Mesenchymal stem cell (in vitro differentiated cells and primary cell): ENCODE results near the gene PCGF1.

Experiments used
- DNase-seq: peaks from one replicate; pipeline ENCODE4 v3.0.0-alpha.2; 2013
- H2AFZ ChIP-seq: one replicate; pipeline ENCODE4 v1.6.1; 2013; ENCODE audit warnings: low read depth, mild to moderate bottlenecking, control low read depth, inconsistent platforms, low read length, moderate library complexity
- H2AK5ac ChIP-seq: 2 replicates; pipeline ENCODE4 v1.6.1; 2013; ENCODE audit warnings: low read length, moderate library complexity, mild to moderate bottlenecking, inconsistent platforms; ENCODE audit not compliant: severe bottlenecking
- H2BK120ac ChIP-seq: one replicate; pipeline ENCODE4 v1.6.1; 2013; ENCODE audit warnings: low read depth, mild to moderate bottlenecking, inconsistent platforms, low read length, moderate library complexity
- H2BK12ac ChIP-seq, 2 experiments: one replicate each; pipeline ENCODE4 v1.6.1; 2013; ENCODE audit warnings: inconsistent platforms in 2 of 2, low read length in 2 of 2, mild to moderate bottlenecking in 2 of 2, moderate library complexity in 2 of 2, control low read depth in 1 of 2
- H2BK15ac ChIP-seq: one replicate; pipeline ENCODE4 v1.6.1; 2013; ENCODE audit warnings: mild to moderate bottlenecking, low read depth, inconsistent platforms; ENCODE audit not compliant: poor library complexity, severe bottlenecking
- H2BK5ac ChIP-seq: 2 replicates; pipeline ENCODE4 v1.6.1; 2013; ENCODE audit warnings: low read depth, mild to moderate bottlenecking, low read length, control low read depth, inconsistent platforms; ENCODE audit not compliant: poor library complexity, severe bottlenecking
- H3K14ac ChIP-seq, 2 experiments: one replicate each; pipeline ENCODE4 v1.6.1; 2013; ENCODE audit warnings: inconsistent platforms in 2 of 2, low read length in 2 of 2, control low read depth in 1 of 2, mild to moderate bottlenecking in 1 of 2, moderate library complexity in 1 of 2
- H3K18ac ChIP-seq, 2 experiments: one replicate each; pipeline ENCODE4 v1.6.1; 2013; ENCODE audit warnings: inconsistent platforms in 2 of 2, low read length in 2 of 2, control low read depth in 1 of 2, low read depth in 1 of 2, mild to moderate bottlenecking in 1 of 2
- H3K23ac ChIP-seq, 2 experiments: one replicate each; pipeline ENCODE4 v1.6.1; 2013; ENCODE audit warnings: inconsistent platforms in 2 of 2, low read length in 2 of 2, mild to moderate bottlenecking in 2 of 2, moderate library complexity in 2 of 2, control low read depth in 1 of 2
- H3K27ac ChIP-seq: 2 replicates; pipeline ENCODE4 v1.5.1; 2013; ENCODE audit warnings: mild to moderate bottlenecking, moderate library complexity, low read length, control low read depth, inconsistent platforms; ENCODE audit not compliant: poor library complexity, severe bottlenecking
- H3K27me3 ChIP-seq, 2 experiments: 2 replicates each; pipeline versions ENCODE4 v1.6.1 to v1.7.0; 2013; ENCODE audit warnings: low read length in 2 of 2, mild to moderate bottlenecking in 2 of 2, moderate library complexity in 2 of 2, control low read depth in 1 of 2, inconsistent platforms in 1 of 2; ENCODE audit not compliant: control insufficient read depth in 1 of 2, insufficient read depth in 1 of 2
- H3K36me3 ChIP-seq, 2 experiments: 2 replicates each; pipeline versions ENCODE4 v1.6.1 to v1.7.0; 2013; ENCODE audit warnings: low read length in 2 of 2, control low read depth in 1 of 2, inconsistent platforms in 1 of 2, low read depth in 1 of 2, mild to moderate bottlenecking in 1 of 2; ENCODE audit not compliant: insufficient read depth in 2 of 2, control insufficient read depth in 1 of 2
- H3K4ac ChIP-seq, 2 experiments: one replicate each; pipeline ENCODE4 v1.6.1; 2013; ENCODE audit warnings: inconsistent platforms in 2 of 2, low read length in 2 of 2, mild to moderate bottlenecking in 2 of 2, moderate library complexity in 2 of 2, control low read depth in 1 of 2, low read depth in 1 of 2
- H3K4me1 ChIP-seq: 2 replicates; pipeline ENCODE4 v1.6.1; 2013; ENCODE audit warnings: low read depth, low read length, control low read depth; ENCODE audit not compliant: control insufficient read depth, insufficient read depth
- H3K4me2 ChIP-seq: 2 replicates; pipeline ENCODE4 v1.6.1; 2013; ENCODE audit warnings: low read length, mild to moderate bottlenecking, inconsistent platforms; ENCODE audit not compliant: poor library complexity, severe bottlenecking
- H3K4me3 ChIP-seq, 2 experiments: 2 replicates each; pipeline versions ENCODE4 v1.5.1 to v1.7.0; 2013; ENCODE audit warnings: low read length in 2 of 2, mild to moderate bottlenecking in 2 of 2, control low read depth in 1 of 2, low read depth in 1 of 2; ENCODE audit not compliant: insufficient read depth in 1 of 2
- H3K79me1 ChIP-seq: replicated peaks from 2 replicates; pipeline ENCODE4 v1.6.1; 2013; ENCODE audit warnings: mild to moderate bottlenecking, control low read depth, low read length, inconsistent platforms; ENCODE audit not compliant: poor library complexity, severe bottlenecking
- H3K9ac ChIP-seq: 2 replicates; pipeline ENCODE4 v1.7.0; 2013; ENCODE audit warnings: mild to moderate bottlenecking, low read length, moderate library complexity
- H3K9me3 ChIP-seq: 2 replicates; pipeline ENCODE4 v1.7.0; 2013; ENCODE audit warnings: mild to moderate bottlenecking, low read length; ENCODE audit not compliant: control insufficient read depth
- H4K8ac ChIP-seq: one replicate; pipeline ENCODE4 v1.6.1; 2013; ENCODE audit warnings: inconsistent platforms, mild to moderate bottlenecking, low read length, moderate library complexity
- H4K91ac ChIP-seq: one replicate; pipeline ENCODE4 v1.6.1; 2013; ENCODE audit warnings: mild to moderate bottlenecking, low read length, inconsistent platforms
- WGBS: methylation state at CpG from one replicate; pipeline ENCODE4 v1.1.7; 2013; ENCODE audit warnings: mixed read lengths; 5-methylcytosine and 5-hydroxymethylcytosine counted together

PCGF1 gene

DNA sequence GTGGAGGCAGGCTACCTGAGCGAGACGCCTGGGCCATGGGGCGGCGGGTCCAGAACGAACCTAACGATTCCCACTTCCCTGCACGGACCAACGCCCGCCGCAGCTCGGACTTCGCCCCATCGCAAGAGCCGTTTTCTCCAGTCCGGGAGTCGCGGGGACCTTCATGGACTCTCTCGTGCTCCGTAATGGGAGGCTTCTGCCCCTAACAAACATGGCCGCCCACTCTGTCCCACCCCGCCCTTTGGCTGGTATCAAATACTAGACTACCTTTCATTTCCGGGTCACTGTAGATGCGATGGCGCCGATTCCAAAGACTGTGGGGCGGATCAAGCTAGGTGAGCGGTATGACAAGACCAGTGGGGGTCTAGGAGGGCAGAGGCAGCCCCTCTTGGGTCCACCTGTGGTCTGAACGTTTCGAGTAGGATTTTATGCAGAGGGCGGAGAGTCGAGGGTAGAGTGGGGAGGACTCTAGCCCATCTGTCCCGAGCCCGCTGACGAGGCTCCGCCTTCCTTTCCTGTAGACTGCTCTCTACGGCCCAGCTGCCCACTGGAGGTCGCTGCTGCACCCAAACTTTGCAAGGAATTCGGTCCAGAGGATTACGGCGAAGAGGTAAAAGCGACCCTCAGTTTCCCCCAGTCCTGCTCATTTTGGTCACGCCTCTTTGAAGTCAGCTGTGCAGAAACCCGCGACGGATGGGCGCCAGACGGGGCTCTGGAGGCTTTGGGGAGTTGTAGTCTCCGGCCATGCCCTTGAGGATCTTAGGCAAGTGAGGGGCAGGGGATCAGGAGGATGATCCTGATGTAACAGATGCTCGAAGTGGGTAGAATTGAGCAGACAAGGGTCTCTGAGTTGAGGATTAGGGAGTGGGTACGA is 24.5 kb downstream of the PCGF1 start, which contains the start of the genes CCDC142 and TTC31:
TSS of gene CCDC142 (minus strand) at position 198 of the 874 bp plus-strand sequence. CDS start at position 37, 161 bp downstream.
TSS of gene TTC31 (plus strand) at position 281 of the 874 bp plus-strand sequence. CDS start at position 296, 15 bp downstream.
- Histone ChIP-seq H3K18ac (peak within 1 kb of the TSS; percentile 87 to 98), H2BK5ac (peak within 1 kb of the TSS; percentile 85), H3K36me3 (peaks cover 12 to 45% of the 10 kb centered on the region in 2 experiments), H2AFZ (peak within 1 kb of the TSS; percentile 73), H4K91ac (peak within 1 kb of the TSS; percentile 79), H3K4ac (peak within 1 kb of the TSS in 1 of 2 experiments; percentile 75), H3K4me3 (peak within 1 kb of the TSS; percentile 82 to 93), H3K4me1 (peaks cover 18% of the 10 kb centered on the region), H3K9me3 (no peaks in the 10 kb centered on the region), H3K79me1 (peaks cover 28% of the 10 kb centered on the region), H4K8ac (peak within 1 kb of the TSS; percentile 89), H2BK12ac (no peak within 1 kb of the TSS), H3K14ac (peak within 1 kb of the TSS in 1 of 2 experiments; percentile 50), H3K27ac (peak within 1 kb of the TSS; percentile 85), H2BK120ac (no peak within 1 kb of the TSS), H3K9ac (peak within 1 kb of the TSS; percentile 94), H2BK15ac (peak within 1 kb of the TSS; percentile 45), H3K27me3 (no peaks in the 10 kb centered on the region), H2AK5ac (no peak within 1 kb of the TSS), H3K4me2 (peak within 1 kb of the TSS; percentile 98), H3K23ac (peak within 1 kb of the TSS in 1 of 2 experiments; percentile 40)
- WGBS: 2% methylated on average over 48 of the region's 50 CpGs
- DNase-seq: peak; percentile 97

DNA sequence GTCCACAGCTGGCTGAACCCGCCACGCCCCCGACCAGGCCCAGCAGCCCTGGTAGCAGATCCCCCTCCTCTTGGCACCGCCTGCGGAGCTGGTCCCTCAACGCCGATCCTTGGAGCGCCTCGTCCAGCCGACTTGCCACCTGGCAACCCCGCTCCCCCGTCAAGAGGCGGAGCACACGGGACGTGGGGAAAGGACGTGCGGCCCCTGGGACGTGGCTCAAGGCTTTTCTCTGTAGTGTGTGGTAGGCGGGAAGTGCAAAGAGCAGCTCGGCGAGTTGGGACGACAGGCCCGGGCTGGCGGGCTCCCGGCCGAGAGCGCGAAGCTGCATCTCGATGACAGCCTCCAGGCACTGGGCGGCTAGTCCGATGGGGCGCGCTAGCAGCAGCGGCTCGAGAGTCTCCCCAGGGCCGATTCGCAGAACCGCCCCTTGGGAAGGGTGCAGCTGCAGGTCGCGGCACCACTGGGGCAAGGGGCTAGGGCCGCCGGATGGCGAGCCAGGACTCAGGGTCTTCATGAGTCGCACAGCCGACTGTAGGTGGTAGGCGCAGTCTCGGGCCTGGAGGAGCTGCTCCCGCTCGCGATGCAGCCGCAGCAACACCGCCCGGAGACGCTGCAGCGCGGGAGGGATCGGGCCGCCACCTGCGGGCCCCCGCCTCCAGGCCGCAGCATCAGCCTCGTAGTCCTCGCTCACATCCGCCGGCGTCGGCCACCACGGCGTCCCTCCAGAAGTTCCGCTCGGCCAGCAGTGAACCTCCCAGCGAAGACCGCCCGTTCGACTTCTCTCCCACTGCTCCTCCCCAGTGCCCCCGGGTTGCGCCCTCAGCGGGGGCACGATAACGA is 25.3 kb downstream of the PCGF1 start:
- peak overlapping the region; percentile 87 to 92 for H3K18ac ChIP-seq
- H4K91ac ChIP-seq: peak overlapping the region; percentile 79
- H3K4me2 ChIP-seq: peak overlapping the region; percentile 77
- peaks cover 17 to 46% of the 10 kb centered on the region in 2 experiments for H3K36me3 ChIP-seq
- no peak overlapping the region for H2BK12ac ChIP-seq
- WGBS: under 1% methylated on average over 73 of the region's 80 CpGs
- H3K79me1 ChIP-seq: peaks cover 31% of the 10 kb centered on the region
- no peak overlapping the region for H2AK5ac ChIP-seq
- DNase-seq: peak; percentile 37
- peak overlapping the region; percentile 82 to 93 for H3K4me3 ChIP-seq
- no peaks in the 10 kb centered on the region for H3K27me3 ChIP-seq
- H3K9me3 ChIP-seq: no peaks in the 10 kb centered on the region
- H3K9ac ChIP-seq: peak overlapping the region; percentile 94
- H3K4me1 ChIP-seq: peaks cover 18% of the 10 kb centered on the region
- H3K4ac ChIP-seq: peak overlapping the region in 1 of 2 experiments; percentile 55
- peak overlapping the region; percentile 46 for H2AFZ ChIP-seq
- H3K14ac ChIP-seq: peak overlapping the region in 1 of 2 experiments; percentile 50
- H2BK15ac ChIP-seq: peak overlapping the region; percentile 45
- H2BK5ac ChIP-seq: no peak overlapping the region
- peak overlapping the region; percentile 89 for H4K8ac ChIP-seq
- no peak overlapping the region for H2BK120ac ChIP-seq
- H3K27ac ChIP-seq: peak overlapping the region; percentile 70
- peak overlapping the region in 1 of 2 experiments; percentile 40 for H3K23ac ChIP-seq

DNA sequence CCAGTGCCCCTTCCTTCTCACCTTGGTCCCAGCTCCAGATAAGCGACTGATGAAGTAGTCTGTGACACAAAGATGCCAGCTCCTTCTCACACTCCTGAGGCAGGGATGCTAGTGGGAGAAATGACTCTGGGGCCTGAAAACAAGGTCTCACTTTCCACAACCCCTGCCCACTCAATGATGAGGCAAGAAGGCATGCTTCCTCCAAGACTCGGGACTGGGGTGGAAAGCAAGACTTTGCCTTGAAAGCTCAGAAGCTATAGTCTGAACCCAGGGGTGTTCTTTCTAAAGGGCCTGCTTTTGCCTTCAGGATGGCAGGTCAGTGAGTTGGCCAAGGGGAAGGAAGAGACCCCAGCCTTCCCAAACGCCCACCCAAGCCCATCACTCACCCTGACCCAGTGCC is 26.1 kb downstream of the PCGF1 start:
- H3K4me2 ChIP-seq: peak overlapping the region; percentile 77
- peaks cover 20 to 46% of the 10 kb centered on the region in 2 experiments for H3K36me3 ChIP-seq
- H2BK15ac ChIP-seq: no peak overlapping the region
- peaks cover 18% of the 10 kb centered on the region for H3K4me1 ChIP-seq
- no peaks in the 10 kb centered on the region for H3K9me3 ChIP-seq
- H2BK5ac ChIP-seq: no peak overlapping the region
- WGBS: 70% methylated on average over 3 of the region's 3 CpGs
- peaks cover 28% of the 10 kb centered on the region for H3K79me1 ChIP-seq
- H2AK5ac ChIP-seq: no peak overlapping the region
- no peak overlapping the region for H4K91ac ChIP-seq
- no peak overlapping the region for H2BK120ac ChIP-seq
- H2BK12ac ChIP-seq: no peak overlapping the region
- no peak overlapping the region for H3K27ac ChIP-seq
- H3K4ac ChIP-seq: no peak overlapping the region
- H3K14ac ChIP-seq: no peak overlapping the region
- no peak for DNase-seq
- no peaks in the 10 kb centered on the region for H3K27me3 ChIP-seq
- no peak overlapping the region for H3K18ac ChIP-seq
- peak overlapping the region; percentile 82 to 93 for H3K4me3 ChIP-seq
- H3K23ac ChIP-seq: no peak overlapping the region
- H3K9ac ChIP-seq: peak overlapping the region; percentile 94
- no peak overlapping the region for H2AFZ ChIP-seq
- no peak overlapping the region for H4K8ac ChIP-seq
